ENCODE data around the gene ZFAND3. TPM values are rescaled to one million over a fixed set of nuclear protein-coding genes. Genes with fewer than 3 reads are reported as not detected.

The ZFAND3 gene
- total and polyA plus RNA-seq, 2 of the 4 experiments (the other 2 are of a cell fraction): 10.9 to 26.7 TPM

DNA sequence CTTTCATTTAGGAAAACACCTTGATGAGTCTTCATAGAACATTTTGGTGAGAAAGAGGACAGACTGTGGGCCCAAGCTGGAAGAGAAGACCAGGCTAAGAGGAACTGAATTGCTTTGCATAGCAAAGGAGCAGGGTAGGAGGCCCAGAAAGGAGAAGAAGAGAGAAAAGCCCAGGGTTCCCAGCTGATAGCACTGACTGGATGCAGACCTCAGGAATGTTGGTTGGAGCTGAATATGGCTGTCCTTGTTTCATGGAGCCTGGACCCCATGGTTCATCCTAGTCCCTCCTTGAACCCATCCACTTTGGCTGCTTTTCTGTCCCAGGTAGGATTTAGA, 18.0 kb upstream of the ZFAND3 start:
- no peak overlapping the region for H3K14ac ChIP-seq (replicated peaks; ENCODE audit: low read depth, low read length)
- H3K4me1 ChIP-seq (ENCODE audit: control insufficient read depth, insufficient read depth, low read length): no peaks in the 10 kb centered on the region; the same call in 1 of the 2 replicates
- H3K23ac ChIP-seq (ENCODE audit: low read depth, low read length): no peak overlapping the region
- TF ChIP-seq ELK1 (IDR thresholded peaks at IDR 0.05; ENCODE audit: borderline replicate concordance, low read depth, low read length) (no peak), CTCF (conservative IDR thresholded peaks at IDR 0.05; ENCODE audit: low read depth, low read length) (no peak), MAFK (IDR thresholded peaks at IDR 0.05; ENCODE audit: low read depth, low read length) (no peak), CHD1 (IDR thresholded peaks at IDR 0.05; ENCODE audit: low read depth, low read length) (no peak), POLR2A (IDR thresholded peaks at IDR 0.05; ENCODE audit: low read depth, low read length) (no peak)
- no peaks in the 10 kb centered on the region for H3K36me3 ChIP-seq (ENCODE audit: control insufficient read depth, insufficient read depth, low read length)
- H3K9ac ChIP-seq (ENCODE audit: low read depth, low read length): no peak overlapping the region
- H2BK120ac ChIP-seq (ENCODE audit: low read depth, low read length): no peak overlapping the region
- no TSS peak for BruUV-seq (replicated peaks)
- H4K8ac ChIP-seq (ENCODE audit: low read depth in 2 of 2, low read length in 2 of 2): no peak overlapping the region
- no peak overlapping the region for H3K18ac ChIP-seq (ENCODE audit: low read depth, low read length)
- no peaks in the 10 kb centered on the region for H3K9me1 ChIP-seq (ENCODE audit: insufficient read depth, low read length)
- H3K4ac ChIP-seq (ENCODE audit: low read depth, low read length): no peak overlapping the region
- no peak overlapping the region for H3K56ac ChIP-seq (ENCODE audit: extremely low read depth, insufficient read depth, low read length)
- no peak overlapping the region for H2BK15ac ChIP-seq (ENCODE audit: low read depth, low read length)
- no peak overlapping the region for H2AK9ac ChIP-seq (replicated peaks; ENCODE audit: low read depth, low read length, poor library complexity)
- no peak overlapping the region for H2BK20ac ChIP-seq (ENCODE audit: low read depth, low read length)
- H3K9me3 ChIP-seq (ENCODE audit: control insufficient read depth, insufficient read depth, low read length): no peaks in the 10 kb centered on the region
- CTCF ChIA-PET: no interaction called here
- intact Hi-C loops (cut with micrococcal nuclease): no loop called here
- ATAC-seq (ENCODE audit: low read depth) (no peak), DNase-seq (no peak)
- H2AFZ ChIP-seq (replicated peaks; ENCODE audit: low read length, poor library complexity): no peak overlapping the region
- no peak overlapping the region for H2AK5ac ChIP-seq (ENCODE audit: low read depth, low read length)
- H3K27me3 ChIP-seq (ENCODE audit: control insufficient read depth, insufficient read depth, low read length): peaks cover 10% of the 10 kb centered on the region
- dilution Hi-C loops (cut with HindIII; ENCODE audit: low sequenced_read_pairs, unreplicated experiment): no loop called here
- no peak overlapping the region for H2BK5ac ChIP-seq (ENCODE audit: low read depth, low read length, poor library complexity, severe bottlenecking)
- in situ Hi-C loops (cut with MboI; ENCODE audit: low sequenced_read_pairs): no loop called here
- POLR2A ChIA-PET (ENCODE audit: unreplicated experiment): no interaction called here
- no peak overlapping the region for H4K91ac ChIP-seq (ENCODE audit: insufficient read depth, low read depth, low read length)
- no peaks in the 10 kb centered on the region for H3K79me1 ChIP-seq (ENCODE audit: low read depth in 1 of 2, low read length in 2 of 2)
- H3K4me3 ChIP-seq (ENCODE audit: insufficient read depth, low read depth, low read length): no peak overlapping the region
- H4K20me1 ChIP-seq (ENCODE audit: insufficient read depth, low read length): no peaks in the 10 kb centered on the region; the same call in 1 of the 2 replicates
- H4K5ac ChIP-seq (ENCODE audit: low read depth, low read length): no peak overlapping the region
- no peak overlapping the region for H3K27ac ChIP-seq (ENCODE audit: insufficient read depth, low read length)
- H3K4me2 ChIP-seq (ENCODE audit: low read depth, low read length): no peak overlapping the region

Measured in IMR-90 (cell line).